ENCODE results near the gene SEPTIN6.

SEPTIN6 gene

GRCh38 chrX:119693040-119693995, at the start of gene SEPTIN6:
TSS of gene SEPTIN6 (minus strand) at chrX:119693168. CDS start at chrX:119693105, 63 bp downstream.
- peak; percentile 85 for DNase-seq

- DNase-seq, result no peak
Measured at GRCh38 chrX:119738742-119739141, 45.8 kb upstream of the SEPTIN6 start.

GRCh38 chrX:119736206-119736764, 43.3 kb upstream of the SEPTIN6 start:
- DNase-seq, result no peak

- no peak for DNase-seq
Measured at GRCh38 chrX:119735467-119735866, 42.5 kb upstream of the SEPTIN6 start.

GRCh38 chrX:119734897-119735339, 42.0 kb upstream of the SEPTIN6 start:
- DNase-seq, result no peak

- DNase-seq, result peak; percentile 56
Measured at GRCh38 chrX:119729408-119730201, 36.6 kb upstream of the SEPTIN6 start.

- DNase-seq, result no peak
Measured at GRCh38 chrX:119728487-119728886, 35.5 kb upstream of the SEPTIN6 start.

GRCh38 chrX:119726900-119727555, 34.1 kb upstream of the SEPTIN6 start:
- DNase-seq, result no peak

- DNase-seq, result no peak
Measured at GRCh38 chrX:119721926-119722325, 29.0 kb upstream of the SEPTIN6 start.

GRCh38 chrX:119721487-119721886, 28.5 kb upstream of the SEPTIN6 start:
- DNase-seq, result no peak

GRCh38 chrX:119709630-119710029, 16.7 kb upstream of the SEPTIN6 start:
- no peak for DNase-seq

GRCh38 chrX:119708936-119709335, 16.0 kb upstream of the SEPTIN6 start:
- DNase-seq, result no peak

GRCh38 chrX:119706616-119707015, 13.6 kb upstream of the SEPTIN6 start:
- no peak for DNase-seq

- DNase-seq, result no peak
Measured at GRCh38 chrX:119698845-119699244, 5.9 kb upstream of the SEPTIN6 start.

GRCh38 chrX:119696251-119696890, 3.4 kb upstream of the SEPTIN6 start:
- DNase-seq, result no peak

- no peak for DNase-seq
Measured at GRCh38 chrX:119695535-119696050, 2.6 kb upstream of the SEPTIN6 start.

GRCh38 chrX:119694601-119695534, 1.9 kb upstream of the SEPTIN6 start:
- DNase-seq, result no peak

- no peak for DNase-seq
Measured at GRCh38 chrX:119693996-119694451, 1.1 kb upstream of the SEPTIN6 start.

GRCh38 chrX:119692191-119693039, 553 bp downstream of the SEPTIN6 start:
- DNase-seq, result peak; percentile 70
